NB4 (cell line): Measurements from ENCODE around the gene SELENOV.

Experiments used
- POLR2A ChIP-seq: IDR thresholded peaks from 2 replicates; pipeline ENCODE4 v1.6.1; 2011; ENCODE audit warnings: mild to moderate bottlenecking; ENCODE audit not compliant: insufficient read length; ENCODE audit errors: extremely low read depth
- TF ChIP-seq, protein P1 (sequence below): IDR thresholded peaks from one replicate; pipeline ENCODE4 v1.5.1; 2012; ENCODE audit warnings: low read depth, low read length
- TF ChIP-seq, protein P2 (sequence below): IDR thresholded peaks from 2 replicates; pipeline ENCODE4 v1.6.1; 2011; ENCODE audit warnings: low read depth, low read length

DNA sequence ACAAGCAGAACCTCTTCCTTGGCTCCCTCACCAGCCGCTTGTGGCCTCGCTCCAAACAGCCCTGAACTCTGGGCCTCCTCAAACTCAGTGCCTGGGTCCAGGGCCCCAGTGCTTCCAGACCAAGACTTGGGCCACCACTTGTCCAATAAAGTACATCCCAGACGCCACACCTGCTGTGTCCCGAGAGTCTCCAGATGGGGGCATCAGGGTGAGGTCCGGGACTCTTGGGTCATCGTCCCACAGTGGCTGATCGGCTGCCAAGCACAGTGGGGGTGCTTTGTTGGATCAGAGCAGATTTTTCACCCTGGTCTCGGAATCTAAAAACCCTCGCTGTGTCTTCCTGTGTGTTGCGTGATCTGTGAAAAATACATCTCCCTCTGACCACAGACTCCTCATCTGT is 25.2 kb upstream of the SELENOV start:
- TF ChIP-seq, protein P1, sequence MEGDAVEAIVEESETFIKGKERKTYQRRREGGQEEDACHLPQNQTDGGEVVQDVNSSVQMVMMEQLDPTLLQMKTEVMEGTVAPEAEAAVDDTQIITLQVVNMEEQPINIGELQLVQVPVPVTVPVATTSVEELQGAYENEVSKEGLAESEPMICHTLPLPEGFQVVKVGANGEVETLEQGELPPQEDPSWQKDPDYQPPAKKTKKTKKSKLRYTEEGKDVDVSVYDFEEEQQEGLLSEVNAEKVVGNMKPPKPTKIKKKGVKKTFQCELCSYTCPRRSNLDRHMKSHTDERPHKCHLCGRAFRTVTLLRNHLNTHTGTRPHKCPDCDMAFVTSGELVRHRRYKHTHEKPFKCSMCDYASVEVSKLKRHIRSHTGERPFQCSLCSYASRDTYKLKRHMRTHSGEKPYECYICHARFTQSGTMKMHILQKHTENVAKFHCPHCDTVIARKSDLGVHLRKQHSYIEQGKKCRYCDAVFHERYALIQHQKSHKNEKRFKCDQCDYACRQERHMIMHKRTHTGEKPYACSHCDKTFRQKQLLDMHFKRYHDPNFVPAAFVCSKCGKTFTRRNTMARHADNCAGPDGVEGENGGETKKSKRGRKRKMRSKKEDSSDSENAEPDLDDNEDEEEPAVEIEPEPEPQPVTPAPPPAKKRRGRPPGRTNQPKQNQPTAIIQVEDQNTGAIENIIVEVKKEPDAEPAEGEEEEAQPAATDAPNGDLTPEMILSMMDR: no peak
- TF ChIP-seq, protein P2, sequence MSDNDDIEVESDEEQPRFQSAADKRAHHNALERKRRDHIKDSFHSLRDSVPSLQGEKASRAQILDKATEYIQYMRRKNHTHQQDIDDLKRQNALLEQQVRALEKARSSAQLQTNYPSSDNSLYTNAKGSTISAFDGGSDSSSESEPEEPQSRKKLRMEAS: no peak
- no peak for TF ChIP-seq POLR2A
